ENCODE results near the gene CENPF.
"Not testable (repeated sequence)": the region's sequence is repeated elsewhere in the genome, so short reads cannot be mapped to it uniquely, and the experiment has no call there.

CENPF gene, protein sequence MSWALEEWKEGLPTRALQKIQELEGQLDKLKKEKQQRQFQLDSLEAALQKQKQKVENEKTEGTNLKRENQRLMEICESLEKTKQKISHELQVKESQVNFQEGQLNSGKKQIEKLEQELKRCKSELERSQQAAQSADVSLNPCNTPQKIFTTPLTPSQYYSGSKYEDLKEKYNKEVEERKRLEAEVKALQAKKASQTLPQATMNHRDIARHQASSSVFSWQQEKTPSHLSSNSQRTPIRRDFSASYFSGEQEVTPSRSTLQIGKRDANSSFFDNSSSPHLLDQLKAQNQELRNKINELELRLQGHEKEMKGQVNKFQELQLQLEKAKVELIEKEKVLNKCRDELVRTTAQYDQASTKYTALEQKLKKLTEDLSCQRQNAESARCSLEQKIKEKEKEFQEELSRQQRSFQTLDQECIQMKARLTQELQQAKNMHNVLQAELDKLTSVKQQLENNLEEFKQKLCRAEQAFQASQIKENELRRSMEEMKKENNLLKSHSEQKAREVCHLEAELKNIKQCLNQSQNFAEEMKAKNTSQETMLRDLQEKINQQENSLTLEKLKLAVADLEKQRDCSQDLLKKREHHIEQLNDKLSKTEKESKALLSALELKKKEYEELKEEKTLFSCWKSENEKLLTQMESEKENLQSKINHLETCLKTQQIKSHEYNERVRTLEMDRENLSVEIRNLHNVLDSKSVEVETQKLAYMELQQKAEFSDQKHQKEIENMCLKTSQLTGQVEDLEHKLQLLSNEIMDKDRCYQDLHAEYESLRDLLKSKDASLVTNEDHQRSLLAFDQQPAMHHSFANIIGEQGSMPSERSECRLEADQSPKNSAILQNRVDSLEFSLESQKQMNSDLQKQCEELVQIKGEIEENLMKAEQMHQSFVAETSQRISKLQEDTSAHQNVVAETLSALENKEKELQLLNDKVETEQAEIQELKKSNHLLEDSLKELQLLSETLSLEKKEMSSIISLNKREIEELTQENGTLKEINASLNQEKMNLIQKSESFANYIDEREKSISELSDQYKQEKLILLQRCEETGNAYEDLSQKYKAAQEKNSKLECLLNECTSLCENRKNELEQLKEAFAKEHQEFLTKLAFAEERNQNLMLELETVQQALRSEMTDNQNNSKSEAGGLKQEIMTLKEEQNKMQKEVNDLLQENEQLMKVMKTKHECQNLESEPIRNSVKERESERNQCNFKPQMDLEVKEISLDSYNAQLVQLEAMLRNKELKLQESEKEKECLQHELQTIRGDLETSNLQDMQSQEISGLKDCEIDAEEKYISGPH (N-terminal part only)

DNA sequence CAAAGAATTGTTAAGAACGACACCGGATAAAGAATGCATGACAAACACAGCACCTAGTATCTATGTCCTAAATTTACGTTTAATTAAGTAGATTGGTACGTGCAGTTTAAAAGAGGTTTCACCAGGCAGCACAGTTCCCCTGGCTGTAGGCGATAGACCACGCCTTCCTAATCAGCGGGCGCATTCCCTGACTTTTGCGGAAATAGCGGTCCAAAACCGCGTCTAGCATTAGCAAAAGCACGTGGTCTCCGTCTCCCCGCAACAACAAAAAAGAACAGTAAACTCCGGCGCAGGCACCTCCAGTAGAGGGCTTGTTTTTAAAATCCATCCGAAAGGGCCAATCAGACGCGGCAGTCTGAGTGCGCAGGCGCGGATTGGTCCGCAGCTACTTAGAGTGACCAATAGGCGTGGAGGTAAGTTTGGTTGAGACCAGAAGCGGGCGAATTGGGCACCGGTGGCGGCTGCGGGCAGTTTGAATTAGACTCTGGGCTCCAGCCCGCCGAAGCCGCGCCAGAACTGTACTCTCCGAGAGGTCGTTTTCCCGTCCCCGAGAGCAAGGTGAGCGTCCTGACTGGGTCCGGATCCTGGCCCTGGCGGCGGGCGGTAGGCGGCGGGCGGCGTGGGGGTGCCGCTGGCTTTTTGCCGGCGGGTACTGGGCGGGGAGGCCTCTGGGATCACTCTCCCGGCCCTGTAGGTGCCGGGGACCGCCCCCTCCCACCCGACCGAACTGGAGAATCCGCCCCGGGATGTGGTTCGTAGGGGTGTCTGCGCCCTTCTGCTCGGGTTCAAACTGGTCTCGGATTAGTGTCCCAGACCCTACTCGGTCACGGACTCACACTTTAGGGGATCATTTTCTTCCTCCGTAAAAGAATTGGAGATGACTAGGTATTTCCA, at the start of gene CENPF:
Gene CENPF (plus strand): TSS at position 432 of the 894 bp plus-strand sequence. CDS start 10,560 bp downstream, outside the sequence.
- peak; percentile 89 to 93 for DNase-seq

DNA sequence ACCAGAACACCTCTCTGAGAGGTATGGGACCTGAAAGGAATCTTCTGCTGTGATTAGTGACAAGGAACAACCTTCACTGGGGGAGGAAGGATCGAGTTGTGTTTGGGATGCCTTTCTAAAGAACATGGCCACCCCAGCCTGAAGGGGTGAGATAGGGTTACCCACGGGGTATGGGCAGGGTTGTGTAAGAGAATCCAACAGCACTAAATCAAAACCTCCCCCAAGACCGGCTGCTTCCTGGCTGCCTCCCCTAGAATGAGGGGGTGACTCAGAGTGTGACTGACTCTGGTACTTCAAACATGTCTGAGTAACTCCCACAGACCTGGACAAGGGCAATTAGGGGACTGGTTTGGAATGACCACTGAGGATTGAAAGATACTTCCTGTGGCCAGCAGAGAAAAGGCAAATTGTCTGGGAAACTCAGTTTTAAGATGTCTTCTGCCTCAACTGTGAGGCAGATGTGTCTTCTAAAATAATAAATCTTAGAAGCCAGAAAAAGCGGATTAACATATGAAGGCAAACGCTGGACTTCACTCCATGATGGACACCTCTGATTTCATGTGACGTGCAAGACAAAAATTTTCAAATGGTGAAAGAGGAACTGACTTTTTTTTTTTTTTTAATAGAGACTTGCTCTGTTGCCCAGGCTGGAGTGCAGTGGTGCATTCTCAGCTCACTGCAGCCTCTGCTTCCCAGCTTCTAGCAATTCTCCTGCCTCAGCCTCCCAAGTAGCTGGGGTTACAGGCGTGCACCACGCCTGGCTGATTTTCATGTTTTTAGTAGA, 44.9 kb upstream of the CENPF start:
- no peak for DNase-seq

DNA sequence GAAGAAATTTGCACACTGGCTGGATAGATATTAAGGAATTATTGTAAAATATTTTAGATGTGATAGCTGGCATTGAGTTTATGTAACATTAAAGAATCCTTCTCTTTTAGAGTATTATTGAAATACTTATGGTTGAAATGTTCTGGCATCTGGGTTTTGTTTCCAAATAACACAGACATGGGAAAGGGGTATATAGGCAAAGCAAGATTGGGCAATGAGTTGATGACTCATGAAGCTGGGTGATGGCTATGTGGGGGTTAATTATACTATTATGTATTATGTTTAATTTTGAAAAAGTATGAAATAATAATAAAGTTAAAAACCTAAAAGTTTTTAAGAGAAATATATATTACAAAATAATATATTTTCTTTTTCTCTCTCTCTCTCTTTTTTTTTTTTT, 39.1 kb upstream of the CENPF start:
- no peak for DNase-seq

DNA sequence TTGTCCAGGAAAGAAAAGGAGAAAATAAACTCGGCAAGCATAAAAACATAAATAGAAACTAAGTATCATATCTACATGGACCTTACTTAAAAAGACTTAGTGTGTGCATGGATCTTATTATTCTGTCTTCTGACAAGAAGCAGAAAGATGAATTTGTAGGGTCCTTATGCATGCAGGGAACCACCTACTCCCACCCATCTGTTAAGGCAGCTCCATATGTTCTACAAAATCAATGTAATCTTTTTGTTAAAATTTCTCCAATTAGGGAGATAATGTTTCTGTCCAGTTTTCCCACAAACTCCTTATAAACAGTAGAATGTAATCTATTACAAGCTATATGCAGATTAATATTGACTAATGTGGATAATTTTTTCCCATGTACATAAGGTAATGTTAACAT, 37.7 kb upstream of the CENPF start:
- no peak for DNase-seq

DNA sequence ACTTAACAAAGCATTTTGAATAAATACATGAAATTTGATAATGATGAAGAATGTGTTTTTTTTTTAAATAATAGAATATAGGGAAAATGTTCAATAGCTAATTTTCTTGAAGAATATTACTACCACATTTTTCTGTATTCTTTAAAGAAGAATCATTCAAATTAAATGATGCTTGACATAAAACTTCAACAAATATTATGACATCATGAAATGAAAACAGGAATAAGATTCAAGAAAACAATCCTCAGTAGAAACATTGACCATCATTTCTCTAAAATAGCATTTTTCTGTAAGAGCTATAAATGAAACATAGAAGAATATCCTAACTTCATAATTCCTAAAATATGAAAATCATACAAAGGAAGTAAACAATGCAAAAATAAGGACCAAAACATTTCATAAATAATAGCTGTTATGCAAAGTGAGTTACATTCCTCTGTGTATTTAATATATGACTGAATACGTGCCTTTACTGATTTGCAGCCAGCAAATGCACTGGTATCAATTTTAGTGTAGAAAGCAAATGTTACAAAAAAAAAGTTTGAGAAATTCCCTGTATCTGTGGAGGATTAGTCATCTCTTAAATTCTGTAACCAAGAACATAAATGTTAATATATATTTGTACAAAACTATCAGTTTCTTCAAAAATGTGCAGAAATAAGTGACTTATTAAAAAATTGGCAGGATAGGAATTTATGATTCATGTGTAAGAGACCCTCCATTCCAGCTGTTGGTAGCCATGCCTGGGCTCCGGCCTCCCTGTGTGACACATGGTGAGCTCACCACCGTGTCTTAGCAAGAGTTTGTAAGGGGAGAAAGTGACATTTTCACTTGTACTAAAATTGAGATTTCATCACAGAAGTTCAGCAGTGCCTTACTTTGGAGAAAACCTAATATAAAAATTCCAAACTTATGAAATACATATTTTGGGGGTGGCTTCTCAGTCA, 36.6 kb upstream of the CENPF start:
- peak in 1 of 2 experiments; percentile 23 for DNase-seq

DNA sequence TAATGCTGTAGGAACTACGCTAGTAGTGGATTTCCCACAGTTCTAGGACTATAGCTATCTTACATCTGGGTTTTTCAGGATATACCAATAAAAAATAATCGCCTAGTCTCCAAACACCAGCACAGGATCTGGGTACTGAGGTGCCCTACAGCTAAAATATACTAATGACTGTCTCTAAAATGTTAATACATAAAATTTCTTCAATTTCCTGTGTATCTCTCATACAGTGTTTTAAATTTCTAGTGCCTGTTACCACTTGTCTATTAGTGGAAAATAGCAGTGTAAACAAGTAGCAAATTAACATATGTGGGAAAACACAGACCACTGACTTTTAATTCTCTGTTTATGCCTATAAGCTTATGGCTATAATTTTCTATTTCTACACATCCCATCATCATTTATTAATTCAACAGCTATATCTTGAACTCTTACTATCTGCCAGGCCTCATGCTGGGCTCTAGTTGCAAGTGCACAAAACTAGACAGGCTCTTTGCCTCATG, 35.5 kb upstream of the CENPF start:
- DNase-seq, result no peak

DNA sequence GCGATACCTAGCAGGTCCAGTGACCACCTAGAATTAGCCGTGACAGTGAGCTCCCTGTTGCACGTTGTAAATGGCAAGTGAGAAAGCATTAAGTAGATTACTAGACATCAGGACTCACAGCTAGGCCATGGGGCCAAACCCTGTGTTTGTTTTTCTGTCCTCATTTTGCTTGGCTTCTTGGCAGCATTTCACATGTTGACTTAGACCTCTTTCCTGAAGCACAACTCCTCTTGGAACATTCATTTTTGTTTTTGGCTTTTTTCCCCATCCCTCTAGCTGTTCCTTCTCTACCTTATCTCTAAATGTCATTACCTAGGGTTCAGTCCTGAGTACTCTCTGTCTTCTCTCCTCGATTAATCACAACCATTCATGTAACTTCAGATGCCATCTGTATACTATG, 34.7 kb upstream of the CENPF start:
- no peak for DNase-seq

DNA sequence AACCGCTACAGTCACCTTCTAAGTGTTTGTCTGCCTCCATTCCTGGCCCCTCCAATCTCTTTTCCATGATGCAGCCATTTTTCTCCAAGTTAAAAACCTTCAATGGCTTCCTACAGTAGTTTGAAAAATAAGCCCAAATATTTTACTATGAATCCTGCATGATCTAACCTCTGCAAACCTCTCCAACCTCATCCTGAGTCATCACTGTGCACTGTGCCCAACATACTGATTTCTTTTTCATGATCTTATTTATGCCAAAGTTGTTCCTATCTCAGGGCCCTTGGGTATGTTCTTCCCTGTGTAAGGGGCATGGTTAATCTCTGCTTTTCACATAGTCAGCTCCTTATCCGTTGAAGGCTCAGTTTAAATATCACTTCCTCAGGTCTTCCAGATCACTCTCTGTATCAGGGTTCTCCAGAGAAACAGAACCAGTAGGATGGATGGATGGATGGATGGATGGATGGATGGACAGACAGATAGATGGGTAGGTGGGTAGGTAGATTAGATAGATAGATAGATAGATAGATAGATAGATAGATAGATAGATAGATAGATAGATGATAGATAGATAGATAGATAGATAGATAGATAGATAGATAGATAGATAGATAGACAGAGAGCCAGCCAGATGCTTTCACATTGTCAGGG, 33.5 kb upstream of the CENPF start:
- no peak for DNase-seq

DNA sequence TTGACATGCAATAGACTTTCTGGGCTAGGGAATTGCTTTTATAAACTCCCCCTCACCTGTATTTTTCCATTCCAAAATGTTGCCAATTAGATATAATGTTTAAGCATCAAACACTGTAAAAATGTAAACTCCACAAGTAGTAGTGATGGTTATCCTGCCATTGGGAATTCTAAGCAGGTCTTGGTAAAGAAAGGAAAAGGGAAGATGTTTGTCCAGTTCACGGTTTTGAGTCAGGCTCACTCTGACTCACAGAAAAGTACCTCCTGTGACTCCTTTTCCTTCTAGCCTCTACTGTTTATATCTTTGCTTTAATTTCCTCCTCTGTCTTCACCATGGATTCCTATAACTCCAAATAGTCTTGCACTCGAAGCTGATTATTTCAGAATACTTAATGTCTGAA, 32.6 kb upstream of the CENPF start:
- DNase-seq, result no peak

DNA sequence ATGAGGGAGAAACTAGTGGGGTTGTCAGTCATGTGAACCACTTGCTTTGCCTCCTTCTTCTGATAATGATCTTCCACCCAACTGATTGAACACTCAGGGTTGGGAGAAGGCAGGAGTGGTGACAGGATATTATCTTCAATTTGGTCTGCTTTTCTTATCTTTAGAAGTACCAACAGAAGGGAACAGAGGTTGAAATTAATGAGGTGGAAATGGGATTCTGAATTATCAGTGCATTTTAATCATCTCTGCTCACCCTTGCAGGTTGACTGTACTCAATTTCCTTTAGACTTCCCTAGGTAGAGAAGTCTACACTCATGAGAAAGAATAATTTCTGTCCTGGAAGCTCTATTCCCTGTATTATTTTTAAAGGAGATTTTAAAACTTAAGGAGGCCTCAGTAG, 31.7 kb upstream of the CENPF start:
- no peak for DNase-seq

DNA sequence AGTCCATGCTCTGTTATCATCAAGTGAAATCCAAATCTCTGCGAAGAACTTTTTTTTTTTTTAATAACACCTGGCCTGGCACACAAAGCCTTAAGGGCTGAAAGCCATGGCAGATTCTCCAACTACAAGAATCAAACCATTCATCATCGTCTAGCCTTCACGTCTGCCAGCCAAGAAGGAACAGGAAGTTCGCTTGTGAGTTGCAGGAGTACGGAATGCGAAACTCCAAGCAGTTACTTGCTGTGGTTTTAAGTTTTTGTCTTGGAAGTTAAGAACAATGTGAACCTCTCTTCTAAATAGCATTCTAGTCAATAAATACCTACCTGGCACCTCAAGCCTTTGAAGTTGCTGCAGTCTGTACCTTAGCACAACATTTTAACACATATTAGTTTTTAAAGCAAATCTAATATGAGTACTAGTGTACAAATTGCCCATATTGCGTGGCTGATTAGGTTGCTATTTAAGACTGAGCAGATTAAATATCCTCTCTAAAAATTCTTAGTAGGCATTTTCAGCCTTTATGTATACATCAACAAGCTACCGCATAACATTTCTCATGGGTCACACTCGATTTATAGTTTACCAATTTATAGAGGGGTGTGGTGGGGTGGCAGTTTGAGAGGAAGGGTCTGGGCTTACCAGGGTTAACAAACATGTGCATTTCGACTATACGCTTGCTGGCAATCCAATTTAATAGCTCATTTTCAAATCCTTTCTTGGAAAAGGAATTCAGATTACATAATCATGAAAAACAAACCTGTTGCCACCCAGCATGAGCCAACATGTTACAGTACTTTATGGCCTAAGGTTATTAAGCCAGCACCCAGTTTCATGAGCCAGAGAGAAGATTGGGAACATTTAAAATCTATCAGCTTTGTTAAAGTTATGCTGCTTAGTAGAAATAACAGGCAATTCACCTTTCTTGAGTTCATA, 29.3 kb upstream of the CENPF start:
- no peak for DNase-seq

DNA sequence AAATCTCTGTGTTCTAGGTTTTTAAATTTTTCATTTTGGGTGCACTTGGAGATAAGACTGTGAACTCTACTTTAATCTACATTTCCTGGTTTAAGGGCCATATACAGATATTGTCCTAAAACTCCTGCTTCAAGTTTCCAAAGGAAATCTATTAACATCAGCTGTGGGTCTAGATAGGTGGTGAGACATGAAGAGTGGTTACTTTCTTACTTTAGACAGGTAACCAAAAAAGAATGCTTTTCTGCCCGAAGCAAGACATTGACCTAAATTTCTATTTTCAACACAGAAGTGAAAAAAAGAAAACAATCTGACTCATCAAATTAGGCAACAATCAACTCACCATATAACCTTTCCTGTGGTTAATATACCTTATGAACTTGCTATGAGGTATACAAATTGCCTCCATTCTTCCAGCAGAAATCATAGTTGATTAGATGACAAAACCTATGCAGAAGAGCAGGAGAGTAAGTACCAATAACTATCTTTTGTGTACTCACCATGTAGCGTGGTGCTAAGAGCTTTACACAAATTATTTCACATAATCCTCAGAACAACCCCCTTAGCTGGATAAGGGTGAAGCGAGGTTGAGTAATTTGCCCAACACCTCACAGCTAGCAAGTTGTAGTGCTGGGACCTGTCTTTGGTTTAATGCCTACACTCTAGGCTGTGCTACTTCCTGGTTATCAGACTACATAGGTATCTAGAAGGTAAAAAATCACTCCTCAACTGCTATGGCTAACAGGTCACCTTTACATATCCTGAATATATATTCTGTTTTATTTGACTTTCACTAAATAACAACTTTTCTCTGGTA, 28.2 kb upstream of the CENPF start:
- DNase-seq, result no peak

DNA sequence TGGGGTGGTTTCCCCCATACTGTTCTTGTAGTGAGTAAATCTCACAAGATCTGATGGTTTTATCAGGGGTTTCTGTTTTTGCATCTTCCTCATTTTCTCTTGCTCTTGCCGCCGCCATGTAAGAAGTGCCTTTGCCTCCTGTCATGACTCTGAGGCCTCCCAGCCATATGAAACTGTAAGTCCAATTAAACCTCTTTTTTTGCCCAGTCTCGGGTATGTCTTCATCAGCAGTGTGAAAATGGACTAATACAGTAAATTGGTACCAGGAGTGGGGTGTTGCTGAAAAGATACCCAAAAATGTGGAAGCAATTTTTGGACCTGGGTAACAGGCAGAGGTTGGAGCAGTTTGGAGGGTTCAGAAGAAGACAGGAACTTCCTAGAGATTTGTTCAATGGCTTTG, 26.9 kb upstream of the CENPF start:
- DNase-seq, result not testable (repeated sequence)

DNA sequence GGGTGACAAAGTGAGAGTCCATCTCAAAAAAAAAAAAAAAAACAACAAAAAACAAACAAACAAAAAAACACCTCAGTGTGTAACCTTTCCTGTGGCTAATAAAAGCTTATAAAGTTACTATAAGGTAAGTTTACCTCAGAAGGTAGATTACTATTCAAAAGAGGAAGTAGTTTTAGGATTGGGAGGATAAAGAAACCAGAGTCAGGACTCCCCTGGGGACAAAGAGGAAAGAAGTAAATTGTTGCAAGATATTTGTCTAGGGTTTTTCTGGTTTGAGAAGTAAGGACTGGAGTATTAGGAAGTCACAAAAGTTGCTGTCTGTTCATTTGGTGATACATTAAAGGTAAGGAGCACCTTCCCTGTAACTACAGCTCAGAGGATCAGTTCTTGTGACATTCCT, 23.8 kb upstream of the CENPF start:
- no peak for DNase-seq

DNA sequence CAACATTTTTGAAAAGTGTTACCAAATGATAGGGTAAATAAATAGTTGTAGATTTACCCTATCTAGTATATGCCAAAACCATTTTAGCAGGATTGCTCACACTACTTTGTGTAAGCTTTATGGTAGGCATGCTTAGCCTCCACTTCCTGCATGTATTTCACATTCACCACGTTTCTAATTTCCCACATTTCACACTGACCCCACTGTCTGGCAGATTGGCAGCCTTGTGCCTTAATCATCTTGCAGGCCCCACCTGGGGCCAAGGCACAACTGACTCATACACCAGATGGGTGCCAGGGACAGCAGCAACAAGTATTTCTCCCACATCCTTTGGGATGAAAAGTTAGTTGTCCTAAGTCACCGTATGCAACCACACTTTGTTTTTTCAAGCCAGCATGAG, 21.2 kb upstream of the CENPF start:
- DNase-seq, result no peak

DNA sequence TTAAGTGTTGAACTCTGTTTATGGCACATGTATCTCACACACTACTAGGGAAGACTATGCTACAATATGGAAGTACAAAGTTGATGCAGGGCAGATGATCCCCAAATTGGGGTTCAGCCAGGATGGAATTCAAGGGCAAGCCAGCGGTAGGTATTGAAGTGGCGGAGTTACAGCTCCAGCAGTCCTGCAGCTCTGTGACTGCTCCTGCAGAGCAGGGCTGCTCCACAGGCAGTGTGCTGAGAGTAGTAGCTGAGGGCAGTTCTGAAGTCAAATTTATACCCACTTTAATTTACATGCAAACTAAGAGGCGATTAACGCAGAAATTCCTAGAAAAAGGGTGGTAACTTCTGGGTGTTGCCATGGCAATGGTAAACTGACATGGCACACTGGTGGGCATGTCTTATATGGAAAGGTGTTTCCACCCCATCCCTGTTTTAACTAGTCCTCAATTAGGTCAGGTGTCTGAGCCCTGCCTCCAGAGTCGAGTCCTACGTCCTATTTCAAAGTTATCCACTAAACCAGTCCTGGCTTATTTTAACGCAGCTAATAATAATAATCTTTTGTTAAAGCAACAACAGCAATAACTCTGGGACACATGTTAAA, 20.6 kb upstream of the CENPF start:
- DNase-seq, result no peak

DNA sequence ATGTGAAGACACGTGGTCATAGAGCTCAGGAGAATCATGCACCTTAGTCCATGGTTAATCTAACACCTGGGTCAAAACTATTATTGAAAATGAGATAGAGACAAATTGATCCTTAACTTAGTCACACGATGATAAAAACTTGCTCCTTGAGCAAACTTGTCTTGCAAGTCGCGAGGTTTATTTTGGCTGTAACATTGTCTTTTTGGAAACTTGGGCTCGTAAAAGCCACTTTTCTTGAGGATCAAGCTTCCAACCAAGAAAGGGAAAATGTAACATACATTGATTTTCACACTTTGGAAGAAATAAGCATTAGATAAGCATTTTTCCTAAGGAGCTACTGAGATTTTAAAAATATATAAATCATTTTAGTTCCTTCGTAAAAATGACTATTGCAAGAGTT, 19.9 kb upstream of the CENPF start:
- no peak for DNase-seq
